Measurements from ENCODE around the gene DLG2.
"Not testable (repeated sequence)": the region's sequence is repeated elsewhere in the genome, so short reads cannot be mapped to it uniquely, and the experiment has no call there.

Gene DLG2

DNA sequence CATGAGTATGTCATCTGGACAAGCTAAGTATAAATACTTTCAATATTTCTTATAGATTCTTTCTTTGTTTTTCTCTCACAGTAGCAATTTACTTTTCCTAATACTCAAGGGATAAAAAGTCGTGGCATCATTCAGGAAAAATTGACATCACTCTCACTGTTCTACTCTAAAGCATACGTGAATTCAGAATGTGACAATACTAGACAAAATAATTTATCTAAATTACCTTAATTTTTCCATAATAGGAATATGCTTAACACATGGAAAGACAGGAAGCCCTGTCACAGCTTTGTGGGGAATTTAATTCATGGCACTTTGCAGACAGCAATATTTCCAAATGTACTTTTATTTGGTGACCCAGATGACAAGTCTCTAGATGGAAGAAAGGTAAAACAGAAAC lies 394.6 kb downstream of the DLG2 start:
- no peak for DNase-seq (ENCODE audit: low read depth in 2 of 2)

DNA sequence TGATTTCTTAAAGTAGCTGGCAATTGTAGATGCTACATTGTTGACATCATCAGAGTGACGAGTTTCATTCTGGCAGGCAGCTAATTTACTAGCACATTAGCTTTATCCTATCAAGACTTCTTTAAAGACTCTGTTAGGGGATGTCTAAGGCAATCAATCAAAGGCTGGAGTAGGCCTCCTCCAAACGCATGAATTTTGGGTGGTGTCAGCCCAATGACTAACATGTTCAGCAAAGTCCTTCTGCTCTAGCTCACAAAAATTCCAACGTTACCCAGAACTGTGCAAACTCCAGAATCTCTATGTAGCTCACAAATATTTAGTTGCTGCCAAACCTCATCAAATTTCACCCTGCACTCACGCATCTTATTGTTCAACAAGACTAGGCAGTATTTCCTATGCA lies 395.6 kb downstream of the DLG2 start:
- DNase-seq (ENCODE audit: low read depth in 2 of 2), result no peak

DNA sequence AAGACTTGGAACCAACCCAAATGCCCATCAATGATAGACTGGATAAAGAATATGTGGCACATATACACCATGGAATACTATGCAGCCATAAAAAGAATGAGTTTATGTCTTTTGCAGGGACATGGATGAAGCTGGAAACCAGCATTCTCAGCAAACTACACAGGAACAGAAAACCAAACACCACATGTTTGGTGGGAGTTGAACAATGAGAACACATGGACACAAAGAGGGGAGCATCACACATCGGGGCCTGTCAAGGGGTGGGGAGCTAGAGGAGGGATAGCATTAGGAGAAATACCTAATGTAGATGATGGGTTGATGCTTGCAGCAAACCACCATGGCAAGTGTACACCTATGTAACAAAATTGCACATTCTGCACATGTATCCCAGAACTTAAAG lies 397.4 kb downstream of the DLG2 start:
- DNase-seq (ENCODE audit: low read depth in 2 of 2), result not testable (repeated sequence)

DNA sequence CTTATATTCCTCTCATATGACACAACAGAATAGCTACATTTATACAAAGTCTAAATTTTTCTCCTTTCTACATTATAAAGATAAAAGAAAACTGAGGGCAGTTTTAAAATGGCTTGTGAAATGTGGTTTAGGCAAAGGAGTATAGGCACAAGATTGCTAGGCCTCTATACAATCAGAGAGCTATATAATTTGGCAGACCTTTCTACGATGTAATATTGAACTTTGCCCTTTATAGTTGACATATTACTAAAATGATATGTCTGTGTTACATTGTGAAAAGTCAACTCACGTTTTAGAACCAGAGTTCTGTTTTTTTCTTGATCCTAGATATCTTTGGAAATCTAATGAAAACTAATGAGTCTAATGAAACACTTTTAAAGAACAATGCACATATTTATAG lies 430.2 kb downstream of the DLG2 start:
- no peak for DNase-seq (ENCODE audit: low read depth in 2 of 2)

DNA sequence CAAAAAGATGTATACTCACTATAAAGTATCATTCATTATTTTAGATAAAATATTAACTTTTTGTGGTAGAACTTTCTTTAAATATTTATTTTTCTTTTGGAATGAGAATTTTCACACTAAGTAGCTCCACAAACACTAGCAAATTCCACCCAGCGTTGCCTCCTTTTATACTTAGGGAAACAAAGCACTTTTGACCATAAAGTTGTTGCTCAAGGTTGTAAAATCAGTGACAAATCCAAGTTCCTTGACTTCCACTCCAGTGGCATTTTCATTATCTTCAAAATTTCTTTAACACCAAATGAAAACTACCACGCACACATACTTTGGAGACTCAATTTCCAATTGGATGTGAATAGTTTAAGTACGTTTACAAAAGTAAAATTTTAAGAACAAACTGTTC lies 431.2 kb downstream of the DLG2 start:
- DNase-seq (ENCODE audit: low read depth in 2 of 2), result no peak

DNA sequence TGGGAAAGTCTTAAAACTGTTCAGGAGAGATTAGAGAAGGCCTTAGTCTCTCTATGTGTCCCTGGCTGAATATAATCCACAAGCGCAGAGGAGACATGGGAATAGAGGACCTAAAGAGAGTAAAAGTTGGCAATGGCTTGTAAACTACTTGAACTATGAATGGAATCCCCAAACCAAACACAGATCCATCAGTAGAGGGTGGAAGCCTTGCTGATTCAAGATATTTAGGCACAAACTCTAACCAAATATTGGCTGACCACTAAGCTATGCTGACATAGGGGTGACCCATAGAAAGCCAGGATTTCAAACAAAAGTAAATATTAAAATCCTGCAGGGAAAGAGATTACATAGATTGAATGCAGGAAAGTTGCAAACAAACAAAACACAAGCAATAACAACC lies 439.2 kb downstream of the DLG2 start:
- no peak for DNase-seq (ENCODE audit: low read depth in 2 of 2)

DNA sequence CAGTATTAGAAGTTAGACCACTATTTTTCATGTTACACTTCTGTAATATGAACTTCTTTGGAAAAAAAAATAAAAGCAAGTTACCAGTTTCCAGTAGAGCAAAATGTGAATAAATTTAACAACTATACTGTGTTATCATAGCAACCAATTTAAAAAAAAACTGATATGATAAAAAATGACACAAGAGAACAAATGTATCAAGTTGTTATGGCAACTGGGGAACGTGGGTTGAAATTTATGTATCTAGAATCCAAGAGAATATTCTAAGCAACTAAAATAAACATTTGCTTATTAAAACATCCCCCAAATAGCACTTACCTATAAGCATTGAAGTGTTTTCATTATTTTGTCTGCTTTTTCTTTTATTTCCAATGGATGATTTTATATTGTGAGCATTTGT lies 442.4 kb downstream of the DLG2 start:
- no peak for DNase-seq (ENCODE audit: low read depth in 2 of 2)

DNA sequence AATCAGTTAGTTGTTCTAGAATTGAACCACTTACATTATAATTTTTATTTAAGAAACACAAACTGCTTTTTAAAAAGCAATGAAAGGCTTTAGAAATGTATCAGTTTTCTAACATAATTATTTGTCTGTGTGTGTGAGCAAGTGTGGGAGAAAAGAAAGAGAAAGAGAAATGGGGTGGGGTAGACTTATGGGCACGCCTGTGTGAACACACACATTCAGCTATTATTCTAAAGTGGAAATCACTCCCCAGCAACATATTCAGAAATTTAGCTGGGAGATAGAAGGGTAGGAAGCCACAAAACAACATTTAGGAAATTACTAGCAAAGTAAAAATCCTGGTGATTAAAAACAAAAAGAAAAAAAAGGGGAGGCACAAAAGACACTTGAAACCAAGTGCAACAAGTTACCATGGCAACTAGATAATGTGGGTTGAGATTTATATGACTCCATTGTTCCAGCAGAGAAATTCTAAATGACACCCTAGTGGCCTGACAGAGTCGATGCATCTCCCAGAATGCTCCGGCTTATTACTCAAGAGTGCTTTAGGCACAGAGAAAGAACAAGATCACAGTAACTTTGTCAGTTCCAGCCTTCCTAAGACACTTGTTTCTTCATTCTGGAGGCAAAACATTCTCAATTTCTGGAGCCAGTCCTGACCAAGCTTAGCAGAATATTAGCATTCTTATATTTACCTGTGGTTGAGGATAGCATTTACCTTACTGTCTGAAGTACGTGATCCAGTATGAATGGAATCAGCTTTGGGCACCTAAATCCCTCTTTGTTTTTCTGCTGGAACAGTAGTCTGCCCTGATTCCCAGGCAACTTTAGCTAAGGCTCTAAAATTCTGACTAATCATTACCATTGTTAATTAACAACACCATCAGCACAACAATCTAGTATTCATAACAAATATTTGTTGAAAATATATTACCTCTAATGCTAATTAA lies 444.4 kb downstream of the DLG2 start:
- no peak for DNase-seq (ENCODE audit: low read depth in 2 of 2)

DNA sequence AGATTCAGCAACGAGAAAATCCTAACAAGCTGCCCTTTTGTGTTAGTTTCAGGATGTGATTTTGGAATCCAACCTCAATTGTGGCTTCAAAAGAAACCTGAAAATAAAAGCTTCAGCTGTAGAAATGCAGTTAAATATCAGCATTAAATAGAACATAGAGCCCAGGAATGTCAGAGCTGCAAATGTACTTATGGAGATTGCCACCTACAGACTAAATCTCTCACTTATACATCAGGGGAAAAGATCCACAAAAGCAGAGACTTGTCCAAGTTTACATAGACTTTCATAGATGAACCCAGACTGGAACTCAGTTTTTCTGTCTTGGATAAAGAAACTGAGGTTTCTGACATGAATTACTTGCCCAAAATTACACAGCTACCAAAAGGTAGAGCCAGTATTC lies 446.6 kb downstream of the DLG2 start:
- no peak for DNase-seq (ENCODE audit: low read depth in 2 of 2)

DNA sequence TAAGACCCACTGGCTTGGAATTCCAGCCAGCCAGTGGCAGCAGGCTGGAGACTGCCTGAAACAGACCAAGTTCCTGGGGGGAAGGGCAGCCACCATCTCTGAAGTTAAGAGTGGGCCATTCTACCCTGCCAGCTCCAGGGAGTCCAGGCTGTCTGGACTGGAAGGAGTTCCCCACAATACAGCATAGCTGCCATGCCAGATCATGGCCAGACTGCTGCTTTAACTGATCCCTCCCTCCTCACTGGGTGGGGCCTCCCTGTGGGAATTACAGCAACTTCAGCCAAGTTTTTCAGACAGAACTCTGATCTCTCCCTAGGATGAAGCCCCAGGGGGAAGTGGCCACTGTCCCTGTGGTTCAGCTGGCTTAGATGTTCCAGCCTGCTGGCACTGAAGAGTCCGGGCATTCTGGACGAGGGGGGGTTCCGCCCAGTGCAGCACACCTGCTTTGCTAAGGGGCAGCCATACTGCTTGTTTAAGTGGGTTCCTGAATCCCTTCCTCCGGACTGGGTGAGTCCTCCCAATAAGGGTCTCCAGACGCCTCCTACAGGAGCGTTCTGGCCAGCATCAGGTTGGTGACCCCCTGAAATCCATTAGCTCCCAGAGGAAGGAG lies 455.4 kb downstream of the DLG2 start:
- no peak for DNase-seq (ENCODE audit: low read depth in 2 of 2)

DNA sequence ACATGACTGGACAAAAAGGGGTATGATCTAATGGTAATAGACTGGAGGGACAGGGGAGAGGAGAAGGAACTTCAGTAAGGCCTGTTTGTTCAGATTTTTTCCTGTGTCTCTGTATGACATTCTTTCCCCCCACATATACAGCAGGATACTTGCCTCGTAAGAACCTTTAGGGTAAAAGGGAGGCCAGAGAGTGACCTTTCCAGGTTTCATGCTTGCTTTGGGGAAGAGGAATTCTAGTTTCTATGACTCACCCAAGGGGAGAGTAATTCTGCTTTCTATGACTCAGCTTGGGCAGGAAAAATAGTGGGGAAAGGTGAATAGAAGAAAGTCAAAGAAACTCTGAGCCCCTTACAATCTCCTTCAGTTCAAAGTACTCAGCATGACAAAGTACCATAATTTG lies 457.0 kb downstream of the DLG2 start:
- no peak for DNase-seq (ENCODE audit: low read depth in 2 of 2)

DNA sequence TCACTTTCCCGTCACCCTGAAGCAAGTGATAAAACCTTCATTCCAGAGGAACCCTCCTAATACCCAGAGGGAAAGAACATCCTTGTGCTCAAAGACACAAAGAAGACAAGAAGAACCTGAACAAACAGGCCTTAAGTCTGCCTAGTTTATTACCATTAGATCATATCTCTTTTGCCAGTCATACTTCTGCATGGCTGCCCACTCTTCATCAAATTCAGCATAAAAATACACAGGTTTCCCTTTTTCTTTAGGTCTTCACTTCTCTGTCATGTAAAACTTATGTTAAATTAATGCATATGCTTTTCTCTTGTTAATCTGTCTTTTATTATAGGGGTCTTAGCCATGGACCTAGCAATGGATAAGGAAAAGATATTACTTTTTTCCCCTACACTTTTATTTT lies 459.7 kb downstream of the DLG2 start:
- DNase-seq (ENCODE audit: low read depth in 2 of 2), result no peak

DNA sequence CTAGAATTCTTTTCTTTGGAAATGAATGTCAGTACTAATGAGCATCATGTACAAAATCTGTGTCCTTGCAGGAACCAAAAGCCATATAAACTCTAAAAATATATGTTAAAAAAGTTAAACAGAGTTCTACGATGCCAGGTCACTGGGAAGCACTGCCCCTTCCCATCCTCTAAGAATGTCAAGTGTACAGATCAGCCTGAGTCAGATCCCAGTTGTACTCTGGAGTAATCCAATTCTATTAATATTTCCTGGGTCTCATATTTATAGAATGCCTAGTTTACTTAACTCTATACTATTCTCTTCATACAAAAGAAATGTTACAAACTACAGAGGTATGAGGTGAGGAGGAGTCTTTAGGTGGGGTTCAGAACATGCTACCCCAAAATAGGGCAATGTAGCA lies 460.1 kb downstream of the DLG2 start:
- no peak for DNase-seq (ENCODE audit: low read depth in 2 of 2)

DNA sequence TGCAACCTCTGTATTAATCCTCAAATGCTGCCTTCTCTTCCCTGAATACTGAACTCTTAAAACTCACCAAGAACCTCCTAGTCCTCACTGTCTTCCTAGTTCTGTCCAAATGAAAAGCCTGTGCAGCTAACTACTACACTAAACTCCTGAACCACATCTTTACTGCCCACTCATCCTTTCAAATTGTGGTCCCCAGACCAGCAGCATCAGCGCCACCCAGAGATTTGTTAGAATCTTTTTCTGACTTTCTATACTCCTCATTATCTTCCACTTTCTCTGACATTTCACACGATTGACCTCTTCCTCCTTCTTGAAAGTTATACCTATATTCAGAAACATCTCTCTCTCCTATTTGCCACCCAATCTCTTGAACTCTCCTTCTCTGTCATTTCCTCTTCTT lies 461.3 kb downstream of the DLG2 start:
- no peak for DNase-seq (ENCODE audit: low read depth in 2 of 2)

DNA sequence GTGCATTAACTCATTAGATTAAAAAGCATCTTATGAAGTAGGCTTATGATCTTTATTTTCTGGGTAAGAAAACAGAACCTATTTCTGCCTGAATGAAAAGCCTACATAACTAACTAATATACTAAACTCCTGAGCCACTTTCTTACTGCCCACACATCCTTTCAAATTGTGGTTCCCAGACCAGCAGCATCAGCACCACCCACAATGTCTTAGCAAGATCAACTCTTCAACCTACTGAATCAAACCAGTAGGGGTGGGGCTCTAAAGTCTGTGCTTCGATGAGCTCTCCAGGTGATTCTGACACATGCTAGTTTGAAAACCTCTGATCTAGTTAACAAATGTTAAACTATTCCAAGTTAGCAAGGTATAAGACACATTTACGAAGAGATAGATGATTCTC lies 462.4 kb downstream of the DLG2 start:
- no peak for DNase-seq (ENCODE audit: low read depth in 2 of 2)

DNA sequence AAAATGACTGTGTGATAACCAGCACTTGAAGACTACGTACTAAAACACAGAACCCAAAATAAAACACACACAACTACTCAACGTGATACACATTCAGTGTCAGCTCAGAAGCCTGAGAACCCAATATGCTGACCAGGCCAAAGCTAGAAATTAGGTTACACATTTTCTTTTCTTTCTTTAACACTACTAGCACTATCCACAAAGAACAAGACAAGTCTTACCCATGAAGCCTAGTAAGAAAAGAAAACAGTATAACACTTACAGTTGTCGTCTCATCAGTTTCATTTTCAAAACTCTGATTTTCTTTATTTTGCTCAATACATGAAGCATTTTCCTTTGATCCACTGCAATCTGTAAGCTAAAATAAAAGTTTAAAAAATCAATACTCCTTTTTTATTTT lies 472.9 kb downstream of the DLG2 start:
- DNase-seq (ENCODE audit: low read depth in 2 of 2), result no peak

DNA sequence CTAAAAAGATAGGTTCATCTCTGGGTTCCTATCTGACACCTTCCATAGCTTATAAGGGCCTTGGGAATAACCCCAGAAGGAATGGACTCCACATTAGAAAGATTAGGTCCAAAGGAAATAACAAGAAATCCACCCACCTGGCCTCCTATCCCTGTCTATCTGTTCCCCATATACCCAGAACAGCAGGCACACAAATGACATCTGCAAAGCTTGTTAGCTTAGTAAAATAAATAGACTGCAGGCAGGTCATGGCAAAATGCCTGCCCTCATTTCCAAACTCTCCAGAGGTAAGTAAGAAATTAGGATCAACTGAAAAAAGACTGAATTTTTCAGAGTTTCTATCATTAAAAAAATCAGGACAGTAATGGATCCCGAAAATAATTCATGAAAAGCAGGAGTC lies 489.5 kb downstream of the DLG2 start:
- no peak for DNase-seq (ENCODE audit: low read depth in 2 of 2)

DNA sequence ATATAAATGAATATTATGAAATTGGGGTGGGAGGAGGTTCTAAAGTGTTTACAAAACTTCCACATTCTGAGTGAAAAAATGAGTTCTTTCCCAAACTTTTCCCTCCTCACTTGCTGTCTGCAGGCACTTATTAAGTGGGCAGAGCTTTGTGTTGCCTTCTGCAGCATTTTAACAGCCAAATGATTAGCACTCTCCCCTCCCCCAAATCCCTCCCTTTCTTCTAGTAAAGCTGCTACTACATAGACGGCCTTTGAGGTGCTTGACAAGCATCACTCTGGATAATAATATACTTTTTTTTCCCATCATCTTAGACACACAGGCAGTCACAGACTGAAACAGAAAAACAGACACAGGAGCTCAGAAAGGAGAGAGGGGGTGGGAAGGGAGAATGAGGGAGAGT lies 493.5 kb downstream of the DLG2 start:
- DNase-seq (ENCODE audit: low read depth in 2 of 2), result no peak

DNA sequence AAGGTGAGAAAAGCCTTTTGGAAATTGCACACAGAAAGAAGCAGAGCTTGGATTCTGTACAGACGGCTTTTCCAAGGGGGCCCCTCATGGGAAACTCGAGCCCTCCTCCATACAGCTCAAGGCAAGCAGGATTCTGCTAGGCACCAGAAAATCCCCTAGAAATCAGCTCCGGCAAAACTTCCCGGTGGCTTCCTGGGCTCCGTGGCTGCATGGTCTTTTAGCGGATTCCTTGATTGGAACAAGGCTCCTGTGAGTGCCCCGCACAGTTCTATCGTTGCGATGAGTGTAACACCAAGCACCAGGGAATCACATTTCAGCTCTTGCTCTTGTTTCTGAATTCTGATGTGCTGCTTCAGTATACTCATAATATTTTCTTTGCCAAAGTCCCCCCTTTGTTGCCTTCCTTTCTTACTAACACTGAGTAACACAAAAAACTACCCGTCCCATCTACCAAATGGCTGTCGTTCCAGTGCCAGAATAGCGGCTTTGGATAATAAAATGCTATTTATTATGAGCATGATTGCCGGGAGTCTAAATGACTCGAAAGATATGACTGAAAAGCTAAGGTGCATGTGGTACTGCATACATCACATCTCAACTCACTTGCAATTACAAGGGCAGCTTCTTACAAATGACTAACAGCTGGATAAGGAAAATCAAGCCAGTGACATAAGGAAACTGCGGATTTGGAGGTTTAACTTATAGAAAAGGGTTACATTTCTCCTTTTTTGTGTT lies 494.1 kb downstream of the DLG2 start:
- DNase-seq (ENCODE audit: low read depth in 2 of 2), result no peak

DNA sequence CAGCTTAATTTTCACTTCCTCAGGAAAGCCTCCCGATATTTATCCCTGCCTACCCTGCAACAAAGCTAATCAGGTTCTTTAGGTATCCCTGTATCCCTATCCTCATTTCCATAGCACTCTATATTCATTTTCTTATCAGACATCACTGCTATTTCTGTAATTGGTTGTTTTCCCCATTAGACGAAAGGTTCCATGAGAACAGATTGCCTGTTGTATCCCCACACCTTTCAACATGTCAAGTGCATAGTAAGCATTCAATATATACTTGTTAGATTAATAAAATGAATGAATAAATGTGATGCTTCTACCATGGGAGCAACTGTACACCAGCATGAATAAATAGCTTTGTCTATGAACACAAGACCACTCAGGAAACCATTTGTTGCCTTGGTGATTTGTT lies 499.8 kb downstream of the DLG2 start:
- DNase-seq (ENCODE audit: low read depth in 2 of 2), result no peak

DNA sequence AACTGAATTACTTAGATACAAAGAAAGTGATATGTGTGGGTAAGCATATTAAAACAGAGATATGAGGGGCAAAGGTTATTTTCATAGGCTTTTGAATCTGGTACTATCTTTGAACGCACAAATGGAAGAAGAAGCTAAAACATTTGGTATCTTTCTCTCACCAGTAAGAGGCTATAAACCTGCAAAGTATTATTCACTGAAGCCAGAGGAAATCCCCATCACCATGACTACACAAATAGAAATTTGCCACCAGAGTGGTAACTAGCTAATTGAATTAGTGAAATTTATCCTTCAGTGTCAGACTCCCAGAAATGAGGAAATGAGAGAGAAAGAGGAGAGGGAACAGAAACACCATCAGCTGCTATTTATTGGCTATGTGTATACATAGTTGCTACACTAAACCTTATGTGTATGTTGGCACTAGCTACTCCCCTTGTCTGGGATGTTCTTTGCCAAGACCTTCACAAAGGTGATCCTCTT lies 503.4 kb downstream of the DLG2 start:
- no peak for DNase-seq (ENCODE audit: low read depth in 2 of 2)

DNA sequence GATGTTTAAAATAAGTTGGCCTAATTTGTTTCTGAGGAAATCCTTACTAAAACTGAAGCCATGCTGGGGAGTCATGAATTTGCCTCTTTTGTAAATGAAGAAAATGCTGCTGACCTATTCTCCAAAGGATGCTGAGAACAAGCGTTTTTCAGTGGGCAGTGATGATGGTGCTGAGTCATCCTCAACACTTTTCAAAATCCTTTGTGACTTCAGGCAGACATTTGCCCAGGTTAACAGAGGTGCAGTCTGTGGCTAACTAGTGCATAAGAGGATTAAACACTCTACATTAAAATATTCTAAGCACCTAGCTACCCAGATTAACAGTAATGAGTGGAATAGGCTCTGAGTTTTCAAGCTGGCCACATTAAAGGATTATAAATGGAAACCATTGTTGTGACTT lies 509.0 kb downstream of the DLG2 start:
- no peak for DNase-seq (ENCODE audit: low read depth in 2 of 2)

DNA sequence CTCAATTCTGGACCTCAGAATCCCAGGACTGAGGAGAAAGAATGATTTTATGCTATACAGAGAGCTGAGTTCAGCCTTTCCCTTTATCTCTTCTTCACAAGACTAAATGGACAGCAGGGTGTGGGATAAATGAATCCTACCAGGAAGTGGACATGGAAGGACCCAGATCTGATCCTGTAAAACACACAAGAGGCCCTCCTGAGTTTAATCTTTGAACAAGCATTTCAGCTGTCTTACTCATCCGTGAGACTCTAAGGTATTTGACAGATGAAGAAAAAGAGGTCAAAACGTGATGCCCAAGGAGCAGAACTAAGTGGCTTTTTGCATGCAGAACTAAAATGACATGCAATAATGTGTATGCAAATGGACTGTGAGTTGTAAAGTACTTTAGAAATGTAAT lies 511.3 kb downstream of the DLG2 start:
- no peak for DNase-seq (ENCODE audit: low read depth in 2 of 2)
